Neural cell (in vitro differentiated cells): Measurements from ENCODE around the gene TUBA1B. TPM values are rescaled to one million over a fixed set of nuclear protein-coding genes. Genes with fewer than 3 reads are reported as not detected.

Experiments used
- H2AFZ ChIP-seq: fragments of 200-600, 300-800 bp; sonication (generic), shearing (Covaris generic); 2 replicates; pipeline ENCODE4 v1.6.0; 2014; ENCODE audit warnings: low read depth, mild to moderate bottlenecking, antibody characterized with exemption, low read length, moderate library complexity
- H3F3A ChIP-seq: fragments of 200-600 bp; shearing (Covaris generic); 2 replicates; pipeline ENCODE4 v1.6.1; 2016; ENCODE audit warnings: mild to moderate bottlenecking, moderate library complexity, mixed read lengths, antibody characterized with exemption, low read length; ENCODE audit not compliant: insufficient read depth, poor library complexity, severe bottlenecking
- H3K27ac ChIP-seq: fragments of 200-600, 300-800 bp; sonication (generic), shearing (Covaris generic); 2 replicates; pipeline ENCODE4 v1.5.1; 2014; ENCODE audit warnings: mild to moderate bottlenecking, low read length, moderate library complexity
- H3K27me3 ChIP-seq: fragments of 300-800, 200-600 bp; sonication (generic), shearing (Covaris generic); 2 replicates; pipeline ENCODE4 v1.6.0; 2014; ENCODE audit warnings: mild to moderate bottlenecking, low read depth, low read length, moderate library complexity; ENCODE audit not compliant: insufficient read depth
- H3K36me3 ChIP-seq: fragments of 300-800, 200-600 bp; sonication (generic), shearing (Covaris generic); 2 replicates; pipeline ENCODE4 v1.5.1; 2014; ENCODE audit warnings: mild to moderate bottlenecking, antibody characterized with exemption, low read length, moderate library complexity; ENCODE audit not compliant: insufficient read depth
- H3K4me2 ChIP-seq: fragments of 300-800, 200-600 bp; sonication (generic), shearing (Covaris generic); 2 replicates; pipeline ENCODE4 v1.6.0; 2014; ENCODE audit warnings: mild to moderate bottlenecking, low read length
- H3K4me3 ChIP-seq: fragments of 300-800, 200-600 bp; sonication (generic), shearing (Covaris generic); 2 replicates; pipeline ENCODE4 v1.5.1; 2014; ENCODE audit warnings: mild to moderate bottlenecking, low read length, moderate library complexity
- H3K79me2 ChIP-seq: fragments of 200-600 bp; shearing (Covaris generic); replicated peaks from 2 replicates; pipeline ENCODE4 v1.6.0; 2014; ENCODE audit warnings: mild to moderate bottlenecking, low read length, moderate library complexity; ENCODE audit not compliant: insufficient read depth
- H3K9ac ChIP-seq: fragments of 300-800, 200-600 bp; sonication (generic), shearing (Covaris generic); 2 replicates; pipeline ENCODE4 v1.6.1; 2016; ENCODE audit warnings: mild to moderate bottlenecking, low read length, mixed read lengths
- H3K9me2 ChIP-seq: fragments of 200-600 bp; shearing (Covaris generic); 2 replicates; pipeline ENCODE4 v1.6.1; 2016; ENCODE audit warnings: mild to moderate bottlenecking, low read length, mixed read lengths; ENCODE audit not compliant: insufficient read depth
- H3K9me3 ChIP-seq: fragments of 200-600, 300-800 bp; sonication (generic), shearing (Covaris generic); 2 replicates; pipeline ENCODE4 v1.6.1; 2016; ENCODE audit warnings: mild to moderate bottlenecking, mixed run types, low read length, moderate library complexity, mixed read lengths
- H4K20me1 ChIP-seq: fragments of 200-600 bp; shearing (Covaris generic); 2 replicates; pipeline ENCODE4 v1.6.1; 2016; ENCODE audit warnings: mild to moderate bottlenecking, mixed run types; ENCODE audit not compliant: insufficient read depth
- CTCF ChIP-seq: fragments of 450-650 bp; IDR thresholded peaks from 2 replicates; pipeline ENCODE4 v1.5.1; 2014; ENCODE audit warnings: antibody characterized with exemption, mild to moderate bottlenecking, moderate library complexity; ENCODE audit not compliant: poor library complexity, severe bottlenecking
- EP300 ChIP-seq: fragments of 450-650 bp; conservative IDR thresholded peaks from 2 replicates; pipeline ENCODE4 v1.6.1; 2014; ENCODE audit warnings: antibody characterized with exemption, mild to moderate bottlenecking, moderate library complexity; ENCODE audit not compliant: poor library complexity, severe bottlenecking
- EZH2 ChIP-seq: fragments of 200-600, 300-800 bp; shearing (Covaris generic), sonication (generic); IDR thresholded peaks from 2 replicates; pipeline ENCODE4 v1.6.1; 2014; ENCODE audit warnings: antibody characterized with exemption, low read length, borderline replicate concordance, mild to moderate bottlenecking; ENCODE audit not compliant: insufficient read depth, poor library complexity, severe bottlenecking
- MXI1 ChIP-seq: fragments of 450-650 bp; conservative IDR thresholded peaks from 2 replicates; pipeline ENCODE4 v1.6.1; 2014; ENCODE audit warnings: antibody characterized with exemption, mild to moderate bottlenecking; ENCODE audit not compliant: poor library complexity, severe bottlenecking
- POLR2AphosphoS5 ChIP-seq: IDR thresholded peaks from 2 replicates; pipeline ENCODE4 v1.6.1; 2012
- RAD21 ChIP-seq: fragments of 450-650 bp; conservative IDR thresholded peaks from 2 replicates; pipeline ENCODE4 v1.6.1; 2014; ENCODE audit warnings: antibody characterized with exemption, mild to moderate bottlenecking, moderate library complexity
- REST ChIP-seq: IDR thresholded peaks from 2 replicates; pipeline ENCODE4 v1.6.1; 2012; ENCODE audit warnings: borderline replicate concordance
- SMC3 ChIP-seq: fragments of 450-650 bp; conservative IDR thresholded peaks from 2 replicates; pipeline ENCODE4 v1.6.1; 2014; ENCODE audit warnings: antibody characterized with exemption, mild to moderate bottlenecking, moderate library complexity; ENCODE audit not compliant: poor library complexity
- TAF1 ChIP-seq: IDR thresholded peaks from 2 replicates; pipeline ENCODE4 v1.6.1; 2012; ENCODE audit warnings: low read depth
- polyA plus RNA-seq: library from polyadenylated mRNA; depleted of rRNA; stranded (reverse); fragments of >200 nt; gene quantifications from 2 replicates; pipeline ENCODE4 v1.2.3, GENCODE V29; 2014

Gene TUBA1B
- polyA plus RNA-seq, 1 donor from 2014 or later, result 573 TPM

- peak overlapping the region; percentile 100 for H3K9ac ChIP-seq
- peaks cover 50% of the 10 kb centered on the region for H3K79me2 ChIP-seq
- peak overlapping the region; percentile 100 for H3K27ac ChIP-seq
- no peaks in the 10 kb centered on the region for H3K9me2 ChIP-seq
- H3K9me3 ChIP-seq, result no peaks in the 10 kb centered on the region
- peak overlapping the region; percentile 96 for H3K4me3 ChIP-seq
- H3K27me3 ChIP-seq, result no peaks in the 10 kb centered on the region
- H2AFZ ChIP-seq, result no peak overlapping the region
- peak overlapping the region; percentile 100 for H3K4me2 ChIP-seq
- TF ChIP-seq TAF1 (no peak), SMC3 (no peak), MXI1 (no peak), POLR2AphosphoS5 (no peak)
- peaks cover 6% of the 10 kb centered on the region for H3K36me3 ChIP-seq
- peaks cover 44% of the 10 kb centered on the region for H4K20me1 ChIP-seq
- H3F3A ChIP-seq, result no peaks in the 10 kb centered on the region
These were observed 22.2 kb downstream of the TUBA1B start for GRCh38 chr12:49108958-49109404.

- H3K27me3 ChIP-seq, result no peaks in the 10 kb centered on the region
- H3K4me3 ChIP-seq, result no peak overlapping the region
- H2AFZ ChIP-seq, result no peak overlapping the region
- no peak overlapping the region for H3K27ac ChIP-seq
- H3K9me3 ChIP-seq, result no peaks in the 10 kb centered on the region
- no peaks in the 10 kb centered on the region for H3F3A ChIP-seq
- peaks cover 24% of the 10 kb centered on the region for H3K36me3 ChIP-seq
- H3K9me2 ChIP-seq, result no peaks in the 10 kb centered on the region
- peaks cover 44% of the 10 kb centered on the region for H4K20me1 ChIP-seq
- H3K9ac ChIP-seq, result no peak overlapping the region
- no peak overlapping the region for H3K4me2 ChIP-seq
- peaks cover 55% of the 10 kb centered on the region for H3K79me2 ChIP-seq
- TF ChIP-seq RAD21, result no peak
- no peak for TF ChIP-seq TAF1
- TF ChIP-seq EP300, result no peak
- no peak for TF ChIP-seq SMC3
- no peak for TF ChIP-seq POLR2AphosphoS5
- TF ChIP-seq MXI1, result no peak
- TF ChIP-seq REST, result no peak
- TF ChIP-seq EZH2, result no peak
- no peak for TF ChIP-seq CTCF
These were observed 25.6 kb downstream of the TUBA1B start for GRCh38 chr12:49105504-49106084.
